Measurements from ENCODE around the gene DACH2. TPM values are rescaled to one million over a fixed set of nuclear protein-coding genes. Genes with fewer than 3 reads are reported as not detected.

DACH2 gene
- total and polyA plus RNA-seq, 9 donors, result 0.17 to 4.8 (median 0.53) TPM

DNA sequence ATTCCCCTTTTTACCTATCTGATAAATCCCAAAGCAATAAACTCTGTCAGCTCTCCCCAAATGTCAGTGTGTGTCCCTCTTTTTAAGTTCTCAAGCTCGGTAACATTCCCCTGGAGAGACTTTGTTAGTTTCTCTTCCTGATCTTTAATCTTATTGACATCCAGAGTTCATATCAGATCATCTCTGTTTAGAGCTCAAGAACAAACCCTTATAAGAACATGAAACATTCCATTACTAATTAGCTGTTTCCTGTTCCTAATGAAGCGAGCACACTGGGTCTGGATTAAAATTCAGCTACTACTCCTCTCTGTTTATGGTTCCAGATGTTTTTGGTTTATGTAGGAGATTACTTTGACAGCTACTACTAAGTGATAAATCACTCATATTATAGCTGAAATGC lies 681.5 kb downstream of the DACH2 start:
- no peaks in the 10 kb centered on the region for H3K27me3 ChIP-seq
- no peaks in the 10 kb centered on the region for H3K9me3 ChIP-seq
- no peak for TF ChIP-seq CTCF (IDR thresholded peaks at IDR 0.05)
- no peak for TF ChIP-seq POLR2A (IDR thresholded peaks at IDR 0.05)
- no peak for TF ChIP-seq EP300 (IDR thresholded peaks at IDR 0.05)
- no peak overlapping the region for H3K27ac ChIP-seq
- DNase-seq, result no peak
- H3K4me3 ChIP-seq, result no peak overlapping the region
- WGBS, 3 donors, result 48 to 58% (median 50%) methylated on average over 2 of the region's 2 CpGs
- intact Hi-C loops (cut with DNase I), result no loop called here
- no peaks in the 10 kb centered on the region for H3K36me3 ChIP-seq
- no peaks in the 10 kb centered on the region for H3K4me1 ChIP-seq (ENCODE audit: insufficient read depth)

DNA sequence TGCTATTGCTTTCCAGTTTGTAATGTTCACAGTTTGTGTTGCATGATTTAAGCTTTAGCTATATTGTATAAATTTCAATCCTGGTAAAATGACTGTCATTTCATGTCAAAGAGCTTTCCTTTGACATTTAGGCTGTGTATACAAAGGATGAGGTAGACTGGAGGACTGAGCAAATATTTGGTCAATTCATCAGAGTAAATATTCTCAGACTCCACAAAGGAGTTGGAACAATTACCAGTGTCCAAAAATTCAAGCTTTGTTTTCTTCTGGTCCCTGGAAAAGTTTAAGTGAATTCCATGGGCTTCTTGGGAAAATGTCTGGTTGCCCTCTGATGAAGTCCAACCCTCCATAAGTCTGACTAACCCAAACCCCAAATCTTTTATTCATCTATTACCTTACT lies 682.4 kb downstream of the DACH2 start:
- H3K4me3 ChIP-seq, result no peak overlapping the region
- intact Hi-C loops (cut with DNase I), result no loop called here
- no peaks in the 10 kb centered on the region for H3K36me3 ChIP-seq
- DNase-seq, result no peak
- no peaks in the 10 kb centered on the region for H3K27me3 ChIP-seq
- no peaks in the 10 kb centered on the region for H3K9me3 ChIP-seq
- no peak overlapping the region for H3K27ac ChIP-seq
- H3K4me1 ChIP-seq (ENCODE audit: insufficient read depth), result no peaks in the 10 kb centered on the region
- no peak for TF ChIP-seq CTCF (IDR thresholded peaks at IDR 0.05)

DNA sequence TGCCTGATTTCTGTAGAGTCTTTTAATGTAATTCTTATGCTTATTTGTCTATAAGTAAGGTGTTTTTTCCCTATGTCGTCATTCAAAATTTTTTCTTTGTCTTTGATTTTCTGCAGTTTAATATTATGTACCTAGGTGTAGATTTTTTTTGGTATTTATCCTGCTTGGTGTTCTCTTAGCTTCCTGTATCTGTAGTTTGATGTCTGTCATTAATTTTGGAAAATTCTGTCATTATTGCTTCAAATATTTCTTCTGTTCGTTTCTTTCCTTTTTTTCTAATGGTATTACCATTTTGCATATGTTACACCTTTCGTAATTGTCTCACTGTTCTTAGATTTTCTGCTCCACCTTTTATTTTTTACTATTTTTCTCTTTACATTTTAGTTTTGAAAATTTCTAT lies 696.9 kb downstream of the DACH2 start:
- no peak for DNase-seq
- Histone ChIP-seq H3K36me3 (no peaks in the 10 kb centered on the region), H3K4me3 (no peak overlapping the region), H3K27me3 (no peaks in the 10 kb centered on the region), H3K4me1 (ENCODE audit: insufficient read depth) (no peaks in the 10 kb centered on the region), H3K27ac (no peak overlapping the region), H3K9me3 (no peaks in the 10 kb centered on the region)
- no peak for TF ChIP-seq POLR2A (IDR thresholded peaks at IDR 0.05)
- TF ChIP-seq CTCF (IDR thresholded peaks at IDR 0.05), result no peak
- TF ChIP-seq EP300 (IDR thresholded peaks at IDR 0.05), result no peak
- intact Hi-C loops (cut with DNase I), result no loop called here
- WGBS, 3 donors, result 38 to 51% (median 46%) methylated on average over 3 of the region's 3 CpGs

Small RNA genes lying within 50 kb of the gene (small RNA-seq; reads per million reads assigned to genes)
- gene FCF1P9 (not detected), gene RF00026 (not detected)

Other genes starting within 250 kb of the DACH2 start
- 10 to 100 TPM; 12.7 to 23.9 (median 18.3) TPM for gene CHM, start 100.9 kb upstream of the DACH2 start, total RNA-seq
- 1 to 10 TPM; 9.5 to 9.7 TPM for gene CHM, start 100.9 kb upstream of the DACH2 start, polyA plus RNA-seq

All from ovary (tissue), 9 donors.